Trophoblast cell (in vitro differentiated cells and primary cell): ENCODE data around the gene PDCD1LG2.
"Not testable (repeated sequence)": the region's sequence is repeated elsewhere in the genome, so short reads cannot be mapped to it uniquely, and the experiment has no call there.

Source experiments
- DNase-seq, 2 donors: peaks; one replicate each; pipeline ENCODE4 v3.0.0-alpha.2; 2016
- H2AFZ ChIP-seq: 2 replicates; pipeline ENCODE4 v1.6.1; 2013; ENCODE audit warnings: low read length, moderate library complexity, mild to moderate bottlenecking; ENCODE audit not compliant: insufficient read depth, poor library complexity
- H2AK5ac ChIP-seq: 2 replicates; pipeline ENCODE4 v1.6.1; 2013; ENCODE audit warnings: mild to moderate bottlenecking, low read length
- H2BK120ac ChIP-seq: 2 replicates; pipeline ENCODE4 v1.6.1; 2013; ENCODE audit warnings: low read length, mild to moderate bottlenecking, moderate library complexity; ENCODE audit not compliant: insufficient read depth, poor library complexity
- H2BK12ac ChIP-seq: 2 replicates; pipeline ENCODE4 v1.6.1; 2013; ENCODE audit warnings: mild to moderate bottlenecking, low read length, moderate library complexity
- H2BK5ac ChIP-seq: 2 replicates; pipeline ENCODE4 v1.6.1; 2013; ENCODE audit warnings: low read length, low read depth, moderate library complexity, mild to moderate bottlenecking; ENCODE audit not compliant: poor library complexity
- H3K14ac ChIP-seq: 2 replicates; pipeline ENCODE4 v1.6.1; 2013; ENCODE audit warnings: mild to moderate bottlenecking, low read length
- H3K18ac ChIP-seq: 2 replicates; pipeline ENCODE4 v1.6.1; 2013; ENCODE audit warnings: mild to moderate bottlenecking, low read length
- H3K23ac ChIP-seq: 2 replicates; pipeline ENCODE4 v1.6.1; 2013; ENCODE audit warnings: low read length
- H3K27ac ChIP-seq: 2 replicates; pipeline ENCODE4 v1.5.1; 2013; ENCODE audit warnings: low read depth, mild to moderate bottlenecking, inconsistent platforms, low read length, moderate library complexity
- H3K27me3 ChIP-seq: 2 replicates; pipeline ENCODE4 v1.6.1; 2013; ENCODE audit warnings: inconsistent platforms, mild to moderate bottlenecking, low read length, moderate library complexity; ENCODE audit not compliant: insufficient read depth
- H3K36me3 ChIP-seq, 2 experiments: 1 replicate in 1 of 2; 2 replicates in 1 of 2; pipeline ENCODE4 v1.6.1; 2013; ENCODE audit warnings: low read length in 2 of 2, mild to moderate bottlenecking in 2 of 2, moderate library complexity in 1 of 2; ENCODE audit not compliant: insufficient read depth in 2 of 2, control insufficient read depth in 1 of 2
- H3K4ac ChIP-seq: 2 replicates; pipeline ENCODE4 v1.6.1; 2013; ENCODE audit warnings: low read depth, mild to moderate bottlenecking, low read length, moderate library complexity
- H3K4me1 ChIP-seq, 2 experiments: 1 replicate in 1 of 2; 2 replicates in 1 of 2; pipeline ENCODE4 v1.6.1; 2013; ENCODE audit warnings: low read length in 2 of 2, mild to moderate bottlenecking in 2 of 2, moderate library complexity in 1 of 2; ENCODE audit not compliant: insufficient read depth in 2 of 2, control insufficient read depth in 1 of 2
- H3K4me2 ChIP-seq: 2 replicates; pipeline ENCODE4 v1.6.1; 2013; ENCODE audit warnings: inconsistent platforms, mild to moderate bottlenecking, low read length, moderate library complexity
- H3K4me3 ChIP-seq: 2 replicates; pipeline ENCODE4 v1.5.1; 2013; ENCODE audit warnings: mild to moderate bottlenecking, low read depth, low read length, inconsistent platforms
- H3K79me1 ChIP-seq: one replicate; pipeline ENCODE4 v1.6.1; 2013; ENCODE audit warnings: low read length
- H3K79me2 ChIP-seq: 2 replicates; pipeline ENCODE4 v1.6.1; 2013; ENCODE audit warnings: low read length, mild to moderate bottlenecking; ENCODE audit not compliant: control insufficient read depth, insufficient read depth, poor library complexity
- H3K9ac ChIP-seq: 2 replicates; pipeline ENCODE4 v1.6.1; 2013; ENCODE audit warnings: mild to moderate bottlenecking, low read length
- H3K9me3 ChIP-seq: 2 replicates; pipeline ENCODE4 v1.6.1; 2013; ENCODE audit warnings: low read depth, mild to moderate bottlenecking, control low read depth, inconsistent platforms, low read length; ENCODE audit not compliant: insufficient read depth
- H4K12ac ChIP-seq: 2 replicates; pipeline ENCODE4 v1.6.1; 2013; ENCODE audit warnings: low read depth, mild to moderate bottlenecking, low read length, moderate library complexity
- H4K8ac ChIP-seq: 2 replicates; pipeline ENCODE4 v1.6.1; 2013; ENCODE audit warnings: low read depth, mild to moderate bottlenecking, low read length, moderate library complexity
- H4K91ac ChIP-seq: one replicate; pipeline ENCODE4 v1.6.1; 2013; ENCODE audit warnings: low read depth, mild to moderate bottlenecking, low read length, moderate library complexity
- WGBS: extraction: QIAGEN DNeasy Blood & Tissue Kit; methylation state at CpG from one replicate; pipeline ENCODE4 v1.1.7; 2013; ENCODE audit warnings: missing lambda C conversion rate; ENCODE audit not compliant: insufficient read length, insufficient coverage; ENCODE audit errors: extremely low coverage; 5-methylcytosine and 5-hydroxymethylcytosine counted together

The PDCD1LG2 gene

DNA sequence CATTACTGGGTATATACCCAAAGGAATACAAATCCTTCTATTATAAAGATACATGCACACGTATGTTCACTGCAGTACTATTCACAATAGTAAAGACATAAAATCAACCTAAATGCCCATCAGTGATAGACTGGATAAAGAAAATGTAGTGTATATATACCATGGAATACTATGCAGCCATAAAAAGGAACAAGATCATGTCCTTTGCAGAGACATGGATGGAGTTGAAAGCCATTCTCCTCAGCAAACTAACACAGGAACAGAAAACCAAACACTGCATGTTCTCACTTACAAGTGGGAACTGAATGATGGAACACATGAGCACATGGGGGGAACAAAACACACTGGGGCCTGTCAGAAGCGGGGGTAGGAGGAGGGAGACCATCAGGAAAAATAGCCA lies 71.4 kb downstream of the PDCD1LG2 start:
- not testable (repeated sequence) for H3K4me3 ChIP-seq, H3K9me3 ChIP-seq, H3K79me1 ChIP-seq, H3K9ac ChIP-seq, H2AFZ ChIP-seq, H3K27ac ChIP-seq, H2BK12ac ChIP-seq, H4K8ac ChIP-seq, H3K36me3 ChIP-seq, H2AK5ac ChIP-seq, H2BK5ac ChIP-seq, H3K27me3 ChIP-seq, H3K4ac ChIP-seq, H2BK120ac ChIP-seq, H3K14ac ChIP-seq, H4K91ac ChIP-seq, DNase-seq, H3K4me2 ChIP-seq, H3K18ac ChIP-seq, H3K79me2 ChIP-seq, H3K4me1 ChIP-seq, H3K23ac ChIP-seq, H4K12ac ChIP-seq
- WGBS = no CpG with 5 or more reads among the region's 2 CpGs

DNA sequence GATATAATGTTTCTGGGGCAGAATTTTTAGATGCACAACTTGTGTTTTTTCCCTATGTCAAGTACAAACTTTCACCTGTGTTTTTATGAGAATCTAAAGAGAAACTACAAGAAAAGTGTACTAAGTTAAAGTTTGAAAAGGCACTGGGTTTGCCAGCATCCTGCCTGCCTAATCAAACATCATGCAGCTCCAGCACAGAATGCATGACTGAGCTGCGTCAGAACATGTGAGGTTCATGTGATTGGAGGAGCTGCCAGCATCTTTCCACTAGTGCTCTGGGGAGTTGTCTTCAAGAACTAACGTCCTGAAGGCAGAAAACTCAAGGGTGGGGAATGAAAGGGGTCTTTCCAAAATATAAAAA lies 72.5 kb downstream of the PDCD1LG2 start:
- no peak overlapping the region for H2AK5ac ChIP-seq
- H4K91ac ChIP-seq = no peak overlapping the region
- no peak overlapping the region for H2BK120ac ChIP-seq
- peaks cover 2 to 4% of the 10 kb centered on the region in 2 experiments for H3K4me1 ChIP-seq
- no peak overlapping the region for H2BK5ac ChIP-seq
- no peaks in the 10 kb centered on the region for H3K79me1 ChIP-seq
- H3K9me3 ChIP-seq = no peaks in the 10 kb centered on the region
- no peaks in the 10 kb centered on the region for H3K79me2 ChIP-seq
- no peak overlapping the region for H3K4me2 ChIP-seq
- H3K4ac ChIP-seq = no peak overlapping the region
- H3K9ac ChIP-seq = no peak overlapping the region
- H3K4me3 ChIP-seq = no peak overlapping the region
- peak in 1 of 2 donors; percentile 17 for DNase-seq
- H3K14ac ChIP-seq = no peak overlapping the region
- H4K12ac ChIP-seq = no peak overlapping the region
- no peak overlapping the region for H2AFZ ChIP-seq
- H3K18ac ChIP-seq = no peak overlapping the region
- no peak overlapping the region for H2BK12ac ChIP-seq
- no peaks in the 10 kb centered on the region for H3K27me3 ChIP-seq
- no peak overlapping the region for H4K8ac ChIP-seq
- no peak overlapping the region for H3K23ac ChIP-seq
- no peaks in the 10 kb centered on the region for H3K36me3 ChIP-seq
- H3K27ac ChIP-seq = no peak overlapping the region
- no CpG with 5 or more reads among the region's 2 CpGs for WGBS

DNA sequence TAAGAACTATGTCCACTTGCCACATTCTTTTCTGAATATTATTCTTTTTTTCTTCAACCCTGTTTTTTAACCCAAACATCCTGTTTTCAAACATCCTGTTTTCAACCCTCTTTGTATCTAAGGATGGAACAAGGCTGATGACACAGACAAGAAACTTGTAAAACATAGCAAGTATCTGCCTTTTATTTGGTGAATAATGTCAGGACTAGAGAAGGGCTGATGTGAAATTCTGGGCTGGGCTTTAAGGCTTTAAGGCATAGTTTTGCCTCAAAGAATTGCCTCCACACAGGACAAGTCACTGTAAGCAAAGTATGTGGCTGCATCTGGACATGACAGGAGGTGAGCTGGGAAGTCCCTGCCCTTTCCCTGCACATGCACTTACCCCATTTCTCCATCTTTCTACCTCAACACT lies 76.1 kb downstream of the PDCD1LG2 start:
- Histone ChIP-seq H2BK120ac (no peak overlapping the region), H2AFZ (no peak overlapping the region), H3K36me3 (no peaks in the 10 kb centered on the region), H2BK5ac (no peak overlapping the region), H3K9me3 (no peaks in the 10 kb centered on the region), H4K8ac (no peak overlapping the region), H4K91ac (no peak overlapping the region), H3K4ac (no peak overlapping the region), H3K18ac (no peak overlapping the region), H3K4me3 (no peak overlapping the region), H3K14ac (no peak overlapping the region), H3K27me3 (no peaks in the 10 kb centered on the region), H3K27ac (no peak overlapping the region), H4K12ac (no peak overlapping the region), H2BK12ac (no peak overlapping the region), H2AK5ac (no peak overlapping the region), H3K79me1 (no peaks in the 10 kb centered on the region), H3K4me2 (no peak overlapping the region), H3K9ac (no peak overlapping the region), H3K79me2 (no peaks in the 10 kb centered on the region), H3K4me1 (peaks cover 2 to 4% of the 10 kb centered on the region in 2 experiments), H3K23ac (no peak overlapping the region)
- DNase-seq = peak; percentile 88 to 93

DNA sequence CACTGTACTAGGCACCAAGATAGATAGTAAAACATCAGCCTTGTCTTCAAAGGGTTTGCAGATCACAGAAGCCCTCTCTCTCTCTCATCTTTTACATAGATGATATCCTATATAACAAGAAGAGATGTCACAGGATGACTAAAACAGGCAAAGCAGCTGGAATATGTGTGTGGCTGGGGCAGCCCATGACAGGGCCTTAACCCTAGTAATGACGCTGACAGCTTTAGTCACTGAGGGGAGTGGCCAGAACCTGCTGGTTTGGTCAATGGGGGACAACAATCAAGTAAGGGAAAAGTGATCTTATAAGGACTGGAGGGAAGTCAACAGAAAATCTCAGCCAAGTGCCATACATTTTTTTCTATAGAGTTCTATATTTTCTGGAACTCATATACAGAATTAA lies 76.7 kb downstream of the PDCD1LG2 start:
- no peak overlapping the region for H3K14ac ChIP-seq
- H2AFZ ChIP-seq = no peak overlapping the region
- no peak overlapping the region for H3K4me2 ChIP-seq
- no peaks in the 10 kb centered on the region for H3K79me2 ChIP-seq
- H3K79me1 ChIP-seq = no peaks in the 10 kb centered on the region
- H2AK5ac ChIP-seq = no peak overlapping the region
- no peak overlapping the region for H4K8ac ChIP-seq
- no peak overlapping the region for H3K18ac ChIP-seq
- no peak overlapping the region for H4K91ac ChIP-seq
- H3K4me1 ChIP-seq = peaks cover 2 to 4% of the 10 kb centered on the region in 2 experiments
- H3K27me3 ChIP-seq = no peaks in the 10 kb centered on the region
- H3K9me3 ChIP-seq = no peaks in the 10 kb centered on the region
- H2BK120ac ChIP-seq = no peak overlapping the region
- no peak overlapping the region for H2BK5ac ChIP-seq
- H4K12ac ChIP-seq = no peak overlapping the region
- no peak overlapping the region for H3K9ac ChIP-seq
- no peaks in the 10 kb centered on the region for H3K36me3 ChIP-seq
- no CpG with 5 or more reads among the region's 1 CpG for WGBS
- no peak overlapping the region for H3K4ac ChIP-seq
- no peak overlapping the region for H3K27ac ChIP-seq
- H3K4me3 ChIP-seq = no peak overlapping the region
- no peak overlapping the region for H3K23ac ChIP-seq
- H2BK12ac ChIP-seq = no peak overlapping the region
- peak; percentile 96 for DNase-seq
